PFSK-1 (cell line): ENCODE measurements around the gene STIL.

Experiments
- FOXP2 ChIP-seq: optimal IDR thresholded peaks from 2 replicates; pipeline ENCODE3; 2011; ENCODE audit warnings: borderline replicate concordance, control low read depth, inconsistent platforms; ENCODE audit not compliant: insufficient read depth; ENCODE audit errors: extremely low read length, extremely low read depth
- POLR2AphosphoS5 ChIP-seq: IDR thresholded peaks from 2 replicates; pipeline ENCODE4 v1.6.1; 2012; ENCODE audit warnings: low read depth, mild to moderate bottlenecking, control low read depth, low read length, moderate library complexity
- SIN3A ChIP-seq: IDR thresholded peaks from 2 replicates; pipeline ENCODE4 v1.6.1; 2012; ENCODE audit warnings: mild to moderate bottlenecking, low read length, moderate library complexity, borderline replicate concordance; ENCODE audit not compliant: insufficient read depth
- TAF1 ChIP-seq: IDR thresholded peaks from 2 replicates; pipeline ENCODE4 v1.6.1; 2012; ENCODE audit warnings: low read length, control low read depth, borderline replicate concordance; ENCODE audit not compliant: insufficient read depth
- TF ChIP-seq, protein P1 (sequence below), 2 experiments: IDR thresholded peaks; 2 replicates each; pipeline versions ENCODE4 v1.6.1 to v1.8.0; 2011 to 2012; ENCODE audit warnings: low read depth in 2 of 2, low read length in 2 of 2, control low read depth in 1 of 2, inconsistent platforms in 1 of 2, mild to moderate bottlenecking in 1 of 2, moderate library complexity in 1 of 2; ENCODE audit not compliant: insufficient read depth in 1 of 2

The STIL gene

DNA sequence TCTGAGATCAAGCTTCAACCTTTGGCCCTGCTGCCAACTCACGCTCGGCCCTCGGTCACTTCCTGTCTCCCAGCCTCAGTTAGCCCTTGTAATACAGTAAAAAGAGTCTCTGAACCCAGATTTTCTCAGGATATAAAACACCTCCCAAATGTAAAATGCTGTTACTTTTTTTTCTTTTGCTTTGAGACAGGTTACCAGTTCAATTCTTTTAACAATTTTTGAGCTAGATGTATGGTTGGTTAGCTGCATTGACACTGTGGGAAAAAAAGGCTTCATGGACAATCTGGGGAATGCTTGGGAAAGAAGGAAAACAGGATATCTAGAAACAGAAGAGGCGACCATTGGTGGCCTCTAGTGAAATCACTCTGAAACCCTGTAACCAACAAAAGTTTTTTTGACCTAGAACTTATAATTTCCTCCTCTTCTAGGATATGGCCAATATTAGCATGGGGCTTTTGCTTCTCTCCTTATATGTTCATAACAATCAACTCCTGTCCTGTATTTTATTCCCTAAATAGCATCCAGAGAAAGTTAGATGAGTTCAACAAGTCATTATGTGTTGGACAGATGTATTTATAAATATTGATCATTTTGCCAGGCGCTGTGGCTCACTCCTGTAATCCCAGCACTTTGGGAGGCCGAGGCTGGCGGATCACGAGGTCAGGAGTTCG lies 21.0 kb upstream of the STIL start:
- TF ChIP-seq, protein P1, sequence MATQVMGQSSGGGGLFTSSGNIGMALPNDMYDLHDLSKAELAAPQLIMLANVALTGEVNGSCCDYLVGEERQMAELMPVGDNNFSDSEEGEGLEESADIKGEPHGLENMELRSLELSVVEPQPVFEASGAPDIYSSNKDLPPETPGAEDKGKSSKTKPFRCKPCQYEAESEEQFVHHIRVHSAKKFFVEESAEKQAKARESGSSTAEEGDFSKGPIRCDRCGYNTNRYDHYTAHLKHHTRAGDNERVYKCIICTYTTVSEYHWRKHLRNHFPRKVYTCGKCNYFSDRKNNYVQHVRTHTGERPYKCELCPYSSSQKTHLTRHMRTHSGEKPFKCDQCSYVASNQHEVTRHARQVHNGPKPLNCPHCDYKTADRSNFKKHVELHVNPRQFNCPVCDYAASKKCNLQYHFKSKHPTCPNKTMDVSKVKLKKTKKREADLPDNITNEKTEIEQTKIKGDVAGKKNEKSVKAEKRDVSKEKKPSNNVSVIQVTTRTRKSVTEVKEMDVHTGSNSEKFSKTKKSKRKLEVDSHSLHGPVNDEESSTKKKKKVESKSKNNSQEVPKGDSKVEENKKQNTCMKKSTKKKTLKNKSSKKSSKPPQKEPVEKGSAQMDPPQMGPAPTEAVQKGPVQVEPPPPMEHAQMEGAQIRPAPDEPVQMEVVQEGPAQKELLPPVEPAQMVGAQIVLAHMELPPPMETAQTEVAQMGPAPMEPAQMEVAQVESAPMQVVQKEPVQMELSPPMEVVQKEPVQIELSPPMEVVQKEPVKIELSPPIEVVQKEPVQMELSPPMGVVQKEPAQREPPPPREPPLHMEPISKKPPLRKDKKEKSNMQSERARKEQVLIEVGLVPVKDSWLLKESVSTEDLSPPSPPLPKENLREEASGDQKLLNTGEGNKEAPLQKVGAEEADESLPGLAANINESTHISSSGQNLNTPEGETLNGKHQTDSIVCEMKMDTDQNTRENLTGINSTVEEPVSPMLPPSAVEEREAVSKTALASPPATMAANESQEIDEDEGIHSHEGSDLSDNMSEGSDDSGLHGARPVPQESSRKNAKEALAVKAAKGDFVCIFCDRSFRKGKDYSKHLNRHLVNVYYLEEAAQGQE (IDR thresholded peaks at IDR 0.05; ENCODE audit: insufficient read depth in 1 of 2, low read depth in 2 of 2, low read length in 2 of 2): no peak
- no peak for TF ChIP-seq SIN3A
- no peak for TF ChIP-seq FOXP2
- TF ChIP-seq TAF1: peak; percentile 34; the same call in 1 of the 2 replicates
- 0 out of 2 replicates have a peak, but pooled peaks have one; percentile 12 for TF ChIP-seq POLR2AphosphoS5

DNA sequence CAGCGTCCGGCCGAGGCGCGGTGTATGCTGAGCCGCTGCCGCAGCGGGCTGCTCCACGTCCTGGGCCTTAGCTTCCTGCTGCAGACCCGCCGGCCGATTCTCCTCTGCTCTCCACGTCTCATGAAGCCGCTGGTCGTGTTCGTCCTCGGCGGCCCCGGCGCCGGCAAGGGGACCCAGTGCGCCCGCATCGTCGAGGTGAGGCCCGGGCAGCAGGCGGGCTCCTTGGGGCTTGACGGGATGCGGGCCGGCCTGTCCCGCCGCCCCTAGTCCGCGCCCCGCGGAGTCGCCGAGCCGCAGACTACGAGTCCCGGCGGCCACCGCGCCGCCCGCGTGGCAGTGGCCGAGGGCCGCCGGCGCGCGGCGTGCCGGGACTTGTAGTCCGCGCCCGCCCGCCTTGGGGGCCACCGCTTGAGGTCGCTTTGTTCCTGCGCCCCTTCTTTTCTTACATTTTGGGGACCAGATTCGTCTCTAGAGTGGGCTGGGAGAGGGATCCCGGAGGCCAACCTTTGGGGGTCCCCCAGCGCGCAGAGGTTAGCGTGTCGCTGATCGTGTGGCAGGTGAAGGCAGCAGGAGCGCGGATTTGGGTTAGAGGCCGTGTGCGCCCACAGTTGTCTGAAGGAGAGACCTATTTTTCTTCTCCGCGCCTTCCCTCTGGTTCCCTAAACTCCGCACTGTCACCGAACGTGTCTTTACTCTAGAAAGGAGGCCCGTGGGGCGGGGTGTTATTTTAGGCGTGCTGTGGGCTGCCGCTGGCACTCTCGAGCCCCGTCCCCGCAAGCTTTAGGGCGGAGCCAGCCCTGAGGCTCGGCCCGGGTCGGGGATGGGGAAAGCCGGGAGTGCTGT lies 20.2 kb upstream of the STIL start:
- peak; percentile 20; the same call in 1 of the 2 replicates for TF ChIP-seq TAF1
- peak; percentile 2 for TF ChIP-seq FOXP2
- TF ChIP-seq SIN3A: no peak
- 0 out of 2 replicates have a peak, but pooled peaks have one; percentile 41 for TF ChIP-seq POLR2AphosphoS5
- TF ChIP-seq, protein P1 (IDR thresholded peaks at IDR 0.05; ENCODE audit: insufficient read depth in 1 of 2, low read depth in 2 of 2, low read length in 2 of 2): no peak

DNA sequence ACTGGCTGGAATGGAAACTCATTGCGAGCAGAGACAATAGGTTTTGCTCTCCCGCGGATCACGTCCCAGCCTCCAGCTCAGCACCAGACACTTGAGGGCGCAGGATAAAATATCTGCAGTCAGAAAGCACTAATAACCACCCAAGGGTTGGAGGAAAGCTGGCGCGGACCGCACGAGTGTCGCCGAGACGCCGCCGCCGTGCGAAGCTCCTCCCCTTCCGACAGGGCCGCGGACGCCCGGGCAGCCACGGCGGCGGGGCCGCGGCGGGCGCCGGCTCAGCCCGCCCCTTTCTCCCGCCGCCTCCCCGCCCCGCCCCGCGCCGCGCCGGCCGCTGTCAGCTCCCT lies 19.6 kb upstream of the STIL start, which contains the start of gene CMPK1:
Gene CMPK1 (plus strand): TSS at position 213 of the 344 bp plus-strand sequence. CDS start 156 bp downstream, outside the sequence.
- TF ChIP-seq, protein P1 (IDR thresholded peaks at IDR 0.05; ENCODE audit: insufficient read depth in 1 of 2, low read depth in 2 of 2, low read length in 2 of 2): no peak
- TF ChIP-seq POLR2AphosphoS5 (peak; percentile 69), TAF1 (peak; percentile 49; the same call in 1 of the 2 replicates), FOXP2 (peak; percentile 3)

DNA sequence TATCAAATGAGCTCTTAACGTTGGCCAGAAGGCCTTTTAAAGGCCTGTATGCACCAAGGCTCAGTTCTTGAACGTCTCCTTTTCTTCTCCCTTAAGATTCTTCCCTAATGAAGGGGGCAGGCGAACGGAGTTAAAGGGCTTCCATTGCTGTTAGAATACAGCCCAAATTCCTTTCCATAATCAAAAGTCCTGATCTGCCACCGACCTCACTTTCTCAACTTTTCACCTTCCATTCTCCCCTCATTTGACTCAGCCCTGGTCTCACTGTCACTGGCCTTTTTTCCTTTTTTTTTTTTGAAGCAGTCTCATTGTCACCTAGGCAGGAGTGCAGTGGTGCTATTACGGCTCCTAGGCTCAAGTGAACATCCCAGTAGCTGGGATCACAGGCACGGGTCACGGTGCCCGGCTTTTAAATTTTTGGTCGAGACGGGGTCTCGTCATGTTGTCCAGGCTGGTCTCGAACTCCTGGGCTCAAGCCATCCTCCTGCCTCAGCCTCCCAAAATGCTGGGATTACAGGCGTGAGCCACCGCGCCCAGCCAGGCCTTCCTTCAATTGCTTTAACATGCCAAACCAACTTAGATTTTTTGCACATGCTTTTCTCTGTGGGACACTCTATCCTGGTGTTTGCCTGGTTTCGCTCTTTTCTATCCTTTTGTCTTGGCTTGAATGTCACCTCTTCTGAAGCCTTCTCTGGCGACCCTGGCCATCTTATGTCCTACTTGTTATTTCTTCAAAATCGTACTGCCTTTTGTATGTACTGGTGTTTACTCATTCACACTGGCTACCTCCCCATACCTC lies 19.0 kb upstream of the STIL start:
- TF ChIP-seq, protein P1 (IDR thresholded peaks at IDR 0.05; ENCODE audit: insufficient read depth in 1 of 2, low read depth in 2 of 2, low read length in 2 of 2): no peak
- TF ChIP-seq FOXP2 (no peak), SIN3A (no peak), TAF1 (no peak), POLR2AphosphoS5 (no peak)
